HG02642 (cell line): ENCODE measurements around the gene DARS1.
A peak's percentile ranks its signal among the peaks of the same experiment; 100 is the strongest.
"Not testable (repeated sequence)": the region's sequence is repeated elsewhere in the genome, so short reads cannot be mapped to it uniquely, and the experiment has no call there.

Experiments
- ATAC-seq: cut with Tn5 transposase; IDR thresholded peaks from one replicate; pipeline ENCODE4 v1.9.1; 2021; ENCODE audit warnings: mild to moderate bottlenecking; ENCODE audit not compliant: unreplicated experiment, poor library complexity

DARS1 gene

GRCh38 chr2:135986507-135986906, 1.1 kb upstream of the DARS1 start:
- ATAC-seq, result no peak

- peak; percentile 55 for ATAC-seq
Observed at GRCh38 chr2:135985826-135986393, 484 bp upstream of the DARS1 start.

GRCh38 chr2:135984199-135985017, 1.0 kb downstream of the DARS1 start:
- ATAC-seq, result no peak

- no peak for ATAC-seq
Observed at GRCh38 chr2:135980434-135981079, 4.9 kb downstream of the DARS1 start.

GRCh38 chr2:135975702-135976101, 9.7 kb downstream of the DARS1 start:
- no peak for ATAC-seq

- ATAC-seq, result no peak
Observed at GRCh38 chr2:135974036-135974435, 11.4 kb downstream of the DARS1 start.

GRCh38 chr2:135969655-135970387, 15.6 kb downstream of the DARS1 start:
- ATAC-seq, result no peak

GRCh38 chr2:135965756-135966155, 19.7 kb downstream of the DARS1 start:
- ATAC-seq, result no peak

GRCh38 chr2:135964404-135964803, 21.0 kb downstream of the DARS1 start:
- ATAC-seq, result not testable (repeated sequence)

GRCh38 chr2:135963841-135964240, 21.6 kb downstream of the DARS1 start:
- no peak for ATAC-seq

- ATAC-seq, result peak; percentile 59
Observed at GRCh38 chr2:135962366-135963123, 22.9 kb downstream of the DARS1 start.

GRCh38 chr2:135960656-135961551, 24.5 kb downstream of the DARS1 start:
- no peak for ATAC-seq

GRCh38 chr2:135960150-135960549, 25.3 kb downstream of the DARS1 start:
- no peak for ATAC-seq

GRCh38 chr2:135958927-135959326, 26.5 kb downstream of the DARS1 start:
- not testable (repeated sequence) for ATAC-seq

GRCh38 chr2:135954020-135954601, 31.3 kb downstream of the DARS1 start:
- no peak for ATAC-seq

GRCh38 chr2:135952891-135953290, 32.5 kb downstream of the DARS1 start:
- ATAC-seq, result no peak

- ATAC-seq, result no peak
Observed at GRCh38 chr2:135951041-135951583, 34.3 kb downstream of the DARS1 start.

GRCh38 chr2:135949451-135950234, 35.8 kb downstream of the DARS1 start:
- ATAC-seq, result no peak
